IMR-90 (cell line): Measurements from ENCODE around the gene NUFIP2. TPM values are rescaled to one million over a fixed set of nuclear protein-coding genes. Genes with fewer than 3 reads are reported as not detected.

Experiments
- ATAC-seq: fragments of 200-7000 bp; cut with Tn5 transposase; 2 replicates; pipeline ENCODE4 v1.9.1; 2020; ENCODE audit warnings: low read depth, mild to moderate bottlenecking, moderate library complexity
- BruUV-seq: library from RNA; stranded (reverse); fragments of 400-500 nt; replicated peaks from 2 replicates; lab custom pipeline; 2021; lab: Mats Ljungman, UMichigan
- CTCF ChIA-PET: fragments of 300-600 bp; formaldehyde crosslinking; extraction: SDS; loops from one replicate; lab custom pipeline; 2021; ENCODE audit warnings: antibody characterized with exemption; lab: Yijun Ruan, JAX
- POLR2A ChIA-PET: fragments of 300-600 bp; sonication (Branson Sonifier 250); formaldehyde crosslinking; loops from one replicate; lab custom pipeline; 2022; ENCODE audit warnings: antibody characterized with exemption; ENCODE audit not compliant: unreplicated experiment; lab: Charles Lee
- DNase-seq: peaks from one replicate; pipeline ENCODE4 v3.0.0; 2013
- H2AFZ ChIP-seq: replicated peaks from 2 replicates; pipeline ENCODE3; 2013; ENCODE audit warnings: low read length, mild to moderate bottlenecking; ENCODE audit not compliant: poor library complexity
- H2AK5ac ChIP-seq: 2 replicates; pipeline ENCODE4 v1.6.1; 2013; ENCODE audit warnings: low read depth, low read length, inconsistent platforms
- H2AK9ac ChIP-seq: replicated peaks from 2 replicates; pipeline ENCODE3; 2013; ENCODE audit warnings: mild to moderate bottlenecking, low read depth, low read length, moderate library complexity; ENCODE audit not compliant: poor library complexity
- H2BK120ac ChIP-seq: 2 replicates; pipeline ENCODE4 v1.6.1; 2013; ENCODE audit warnings: low read depth, low read length, inconsistent platforms
- H2BK15ac ChIP-seq: 3 replicates; pipeline ENCODE4 v1.6.1; 2013; ENCODE audit warnings: low read depth, low read length, inconsistent platforms
- H2BK20ac ChIP-seq: 2 replicates; pipeline ENCODE4 v1.6.1; 2013; ENCODE audit warnings: low read depth, mild to moderate bottlenecking, inconsistent platforms, low read length, moderate library complexity
- H2BK5ac ChIP-seq: 2 replicates; pipeline ENCODE4 v1.6.1; 2013; ENCODE audit warnings: mild to moderate bottlenecking, low read depth, low read length, inconsistent platforms; ENCODE audit not compliant: poor library complexity, severe bottlenecking
- H3K14ac ChIP-seq: replicated peaks from 2 replicates; pipeline ENCODE4 v1.6.1; 2013; ENCODE audit warnings: low read depth, low read length, inconsistent platforms
- H3K18ac ChIP-seq: 2 replicates; pipeline ENCODE4 v1.6.1; 2013; ENCODE audit warnings: low read depth, low read length, control low read depth
- H3K23ac ChIP-seq: 2 replicates; pipeline ENCODE4 v1.6.1; 2013; ENCODE audit warnings: low read depth, low read length, inconsistent platforms
- H3K27ac ChIP-seq: 2 replicates; pipeline ENCODE4 v1.5.1; 2013; ENCODE audit warnings: mild to moderate bottlenecking, control low read depth, low read length; ENCODE audit not compliant: insufficient read depth
- H3K27me3 ChIP-seq: 2 replicates; pipeline ENCODE4 v1.6.1; 2013; ENCODE audit warnings: low read length; ENCODE audit not compliant: control insufficient read depth, insufficient read depth
- H3K36me3 ChIP-seq: 2 replicates; pipeline ENCODE4 v1.6.1; 2013; ENCODE audit warnings: low read length, mixed read lengths; ENCODE audit not compliant: control insufficient read depth, insufficient read depth
- H3K4ac ChIP-seq: 2 replicates; pipeline ENCODE4 v1.6.1; 2013; ENCODE audit warnings: low read depth, low read length, inconsistent platforms
- H3K4me1 ChIP-seq: 2 replicates; pipeline ENCODE4 v1.6.1; 2013; ENCODE audit warnings: low read length, mixed read lengths; ENCODE audit not compliant: control insufficient read depth, insufficient read depth
- H3K4me2 ChIP-seq: 2 replicates; pipeline ENCODE4 v1.6.1; 2013; ENCODE audit warnings: low read depth, mild to moderate bottlenecking, control low read depth, low read length, moderate library complexity
- H3K4me3 ChIP-seq: 2 replicates; pipeline ENCODE4 v1.5.1; 2013; ENCODE audit warnings: low read depth, mild to moderate bottlenecking, control low read depth, low read length, moderate library complexity; ENCODE audit not compliant: insufficient read depth
- H3K56ac ChIP-seq: 2 replicates; pipeline ENCODE4 v1.6.1; 2013; ENCODE audit warnings: low read length, inconsistent platforms; ENCODE audit not compliant: insufficient read depth; ENCODE audit errors: extremely low read depth
- H3K79me1 ChIP-seq, 2 experiments: 2 replicates each; pipeline ENCODE4 v1.6.1; 2013; ENCODE audit warnings: low read length in 2 of 2, inconsistent platforms in 1 of 2, low read depth in 1 of 2
- H3K9ac ChIP-seq: 2 replicates; pipeline ENCODE4 v1.6.1; 2013; ENCODE audit warnings: low read depth, low read length, control low read depth
- H3K9me1 ChIP-seq: 2 replicates; pipeline ENCODE4 v1.6.1; 2013; ENCODE audit warnings: low read length, inconsistent platforms; ENCODE audit not compliant: insufficient read depth
- H3K9me3 ChIP-seq: 2 replicates; pipeline ENCODE4 v1.6.1; 2013; ENCODE audit warnings: low read length; ENCODE audit not compliant: control insufficient read depth, insufficient read depth
- H4K20me1 ChIP-seq: 2 replicates; pipeline ENCODE4 v1.6.1; 2013; ENCODE audit warnings: low read length, inconsistent platforms; ENCODE audit not compliant: insufficient read depth
- H4K5ac ChIP-seq: 2 replicates; pipeline ENCODE4 v1.6.1; 2013; ENCODE audit warnings: mild to moderate bottlenecking, low read depth, low read length, control low read depth
- H4K8ac ChIP-seq, 2 experiments: 2 replicates each; pipeline ENCODE4 v1.6.1; 2013; ENCODE audit warnings: low read depth in 2 of 2, low read length in 2 of 2, control low read depth in 1 of 2, inconsistent platforms in 1 of 2
- H4K91ac ChIP-seq: 2 replicates; pipeline ENCODE4 v1.6.1; 2013; ENCODE audit warnings: low read depth, low read length, inconsistent platforms; ENCODE audit not compliant: insufficient read depth
- BHLHE40 ChIP-seq: fragments of 150-350 bp; IDR thresholded peaks from 2 replicates; pipeline ENCODE4 v1.6.1; 2016; ENCODE audit warnings: mild to moderate bottlenecking, low read depth, low read length
- CEBPB ChIP-seq: IDR thresholded peaks from 2 replicates; pipeline ENCODE4 v1.6.1; 2012; ENCODE audit warnings: low read depth, low read length, improper control_type of control experiment
- CHD1 ChIP-seq: IDR thresholded peaks from 2 replicates; pipeline ENCODE4 v1.6.1; 2012; ENCODE audit warnings: low read depth, low read length, improper control_type of control experiment
- FOS ChIP-seq: fragments of 150-350 bp; IDR thresholded peaks from 2 replicates; pipeline ENCODE4 v1.6.1; 2016; ENCODE audit warnings: low read depth, low read length
- MAFK ChIP-seq: IDR thresholded peaks from 2 replicates; pipeline ENCODE4 v1.6.1; 2012; ENCODE audit warnings: low read depth, low read length, improper control_type of control experiment
- MAZ ChIP-seq: IDR thresholded peaks from 2 replicates; pipeline ENCODE4 v1.6.1; 2012; ENCODE audit warnings: low read depth, mild to moderate bottlenecking, low read length, improper control_type of control experiment, moderate library complexity, borderline replicate concordance
- MXI1 ChIP-seq: IDR thresholded peaks from 2 replicates; pipeline ENCODE4 v1.6.1; 2012; ENCODE audit warnings: low read depth, mild to moderate bottlenecking, low read length, moderate library complexity, borderline replicate concordance
- NFE2L2 ChIP-seq: fragments of 150-350 bp; IDR thresholded peaks from 2 replicates; pipeline ENCODE4 v1.6.1; 2016; ENCODE audit warnings: low read depth, mild to moderate bottlenecking, low read length
- POLR2A ChIP-seq: IDR thresholded peaks from 2 replicates; pipeline ENCODE4 v1.6.1; 2012; ENCODE audit warnings: mild to moderate bottlenecking, low read depth, low read length
- RAD21 ChIP-seq: IDR thresholded peaks from 2 replicates; pipeline ENCODE4 v1.6.1; 2012; ENCODE audit warnings: low read length, improper control_type of control experiment
- RCOR1 ChIP-seq: IDR thresholded peaks from 2 replicates; pipeline ENCODE4 v1.6.1; 2012; ENCODE audit warnings: mild to moderate bottlenecking, low read length, improper control_type of control experiment; ENCODE audit not compliant: insufficient replicate concordance
- RFX5 ChIP-seq: IDR thresholded peaks from 2 replicates; pipeline ENCODE4 v1.8.0; 2012; ENCODE audit warnings: low read depth, mild to moderate bottlenecking, low read length, moderate library complexity
- SMC3 ChIP-seq: fragments of 150-350 bp; IDR thresholded peaks from 2 replicates; pipeline ENCODE4 v1.6.1; 2016; ENCODE audit warnings: low read depth, mild to moderate bottlenecking, antibody characterized with exemption, low read length, moderate library complexity
- WGBS, 2 experiments: methylation state at CpG; one replicate each; pipeline versions ENCODE4 v1.1.5 to v1.1.7; 2013; ENCODE audit warnings: missing lambda C conversion rate in 2 of 2; ENCODE audit not compliant: insufficient read length in 1 of 2; ENCODE audit errors: extremely low coverage in 2 of 2; 5-methylcytosine and 5-hydroxymethylcytosine counted together
- dilution Hi-C: fragments of 300-500 bp; cut with HindIII; formaldehyde crosslinking; loops from one replicate; pipeline ENCODE4 v1.14.3; 2018; ENCODE audit warnings: low sequenced_read_pairs; ENCODE audit not compliant: unreplicated experiment
- in situ Hi-C: fragments of 300-500 bp; cut with MboI; formaldehyde crosslinking; loops from 3 replicates; pipeline ENCODE4 v1.14.3; 2019; ENCODE audit warnings: low sequenced_read_pairs, inconsistent platforms, mixed read lengths
- intact Hi-C: fragments of 100-400 bp; cut with micrococcal nuclease; formaldehyde crosslinking; loops from 2 replicates; pipeline ENCODE4 v1.10.0; 2022
- polyA plus RNA-seq, 3 experiments: library from polyadenylated mRNA; depleted of rRNA; stranded (reverse); fragments of >200 nt; gene quantifications; 2 replicates each; pipeline ENCODE4 v1.2.3, GENCODE V29; 2012; ENCODE audit warnings: low replicate concordance in 1 of 3
- total RNA-seq: library from RNA; depleted of rRNA; stranded (reverse); fragments of >200 nt; gene quantifications from 2 replicates; pipeline ENCODE4 v1.2.3, GENCODE V29; 2012
- TF ChIP-seq, protein P1 (sequence below): conservative IDR thresholded peaks from 2 replicates; pipeline ENCODE4 v1.5.1; 2012; ENCODE audit warnings: mild to moderate bottlenecking, low read depth, low read length, improper control_type of control experiment
- TF ChIP-seq, protein P2 (sequence below): fragments of 150-350 bp; IDR thresholded peaks from 2 replicates; pipeline ENCODE4 v1.6.1; 2016; ENCODE audit warnings: low read depth, mild to moderate bottlenecking, low read length, moderate library complexity, borderline replicate concordance
- TF ChIP-seq, protein P3 (sequence below): fragments of 150-350 bp; IDR thresholded peaks from 2 replicates; pipeline ENCODE4 v1.6.1; 2017; ENCODE audit warnings: mild to moderate bottlenecking, antibody characterized with exemption, low read length, low read depth

The NUFIP2 gene
- total and polyA plus RNA-seq, 2 of the 4 experiments (the other 2 are of a cell fraction), result 8.9 to 25.6 TPM

DNA sequence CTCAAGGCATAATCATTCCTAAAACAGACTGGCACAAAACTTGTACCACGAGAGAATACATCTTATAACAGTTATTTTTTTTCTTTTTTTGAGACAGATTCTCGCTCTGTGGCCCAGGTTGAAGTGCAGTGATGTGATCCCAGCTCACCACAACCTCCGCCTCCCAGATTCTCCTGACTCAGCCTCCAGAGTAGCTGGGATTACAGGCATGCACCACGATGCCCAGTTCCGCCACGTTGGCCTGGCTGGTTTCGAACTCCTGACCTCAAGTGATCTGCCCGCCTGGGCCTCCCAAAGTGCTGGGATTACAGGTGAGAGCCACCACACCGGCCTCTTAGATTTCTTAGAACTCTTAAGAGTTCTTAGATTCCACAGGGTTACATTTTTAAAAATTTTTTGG lies 4.1 kb downstream of the NUFIP2 start:
- Histone ChIP-seq H2BK15ac (no peak overlapping the region), H3K18ac (no peak overlapping the region), H3K4me1 (peaks cover 9% of the 10 kb centered on the region), H3K9me3 (no peaks in the 10 kb centered on the region), H2BK20ac (no peak overlapping the region), H3K79me1 (peaks cover under 1 to 24% of the 10 kb centered on the region in 2 experiments; a peak in 2 of 4 replicates), H3K14ac (no peak overlapping the region), H3K4me3 (no peak overlapping the region), H2BK120ac (no peak overlapping the region), H3K36me3 (peaks cover 30% of the 10 kb centered on the region), H3K9ac (no peak overlapping the region), H4K20me1 (peaks cover 86% of the 10 kb centered on the region), H3K9me1 (peaks cover 7% of the 10 kb centered on the region), H2AK9ac (no peak overlapping the region), H3K4ac (no peak overlapping the region), H4K91ac (no peak overlapping the region), H3K23ac (no peak overlapping the region), H3K27me3 (no peaks in the 10 kb centered on the region), H2BK5ac (no peak overlapping the region), H3K56ac (no peak overlapping the region), H3K27ac (no peak overlapping the region), H2AFZ (no peak overlapping the region), H4K5ac (no peak overlapping the region), H4K8ac (no peak overlapping the region), H3K4me2 (no peak overlapping the region; the same call in 1 of the 2 replicates), H2AK5ac (no peak overlapping the region)
- intact Hi-C loops, result loop anchor here (5.0 kb wide), 1 partner anchor 67 kb away; no protein-coding TSS in a partner anchor
- no peak for ATAC-seq
- BruUV-seq, result no TSS peak
- WGBS, 2 experiments, result no CpG with 5 or more reads among the region's 9 CpGs
- no peak for TF ChIP-seq MXI1
- TF ChIP-seq, protein P1, sequence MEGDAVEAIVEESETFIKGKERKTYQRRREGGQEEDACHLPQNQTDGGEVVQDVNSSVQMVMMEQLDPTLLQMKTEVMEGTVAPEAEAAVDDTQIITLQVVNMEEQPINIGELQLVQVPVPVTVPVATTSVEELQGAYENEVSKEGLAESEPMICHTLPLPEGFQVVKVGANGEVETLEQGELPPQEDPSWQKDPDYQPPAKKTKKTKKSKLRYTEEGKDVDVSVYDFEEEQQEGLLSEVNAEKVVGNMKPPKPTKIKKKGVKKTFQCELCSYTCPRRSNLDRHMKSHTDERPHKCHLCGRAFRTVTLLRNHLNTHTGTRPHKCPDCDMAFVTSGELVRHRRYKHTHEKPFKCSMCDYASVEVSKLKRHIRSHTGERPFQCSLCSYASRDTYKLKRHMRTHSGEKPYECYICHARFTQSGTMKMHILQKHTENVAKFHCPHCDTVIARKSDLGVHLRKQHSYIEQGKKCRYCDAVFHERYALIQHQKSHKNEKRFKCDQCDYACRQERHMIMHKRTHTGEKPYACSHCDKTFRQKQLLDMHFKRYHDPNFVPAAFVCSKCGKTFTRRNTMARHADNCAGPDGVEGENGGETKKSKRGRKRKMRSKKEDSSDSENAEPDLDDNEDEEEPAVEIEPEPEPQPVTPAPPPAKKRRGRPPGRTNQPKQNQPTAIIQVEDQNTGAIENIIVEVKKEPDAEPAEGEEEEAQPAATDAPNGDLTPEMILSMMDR, result no peak
- no peak for TF ChIP-seq POLR2A
- TF ChIP-seq NFE2L2, result no peak
- no peak for TF ChIP-seq BHLHE40
- TF ChIP-seq RFX5, result no peak
- no peak for TF ChIP-seq CHD1
- no peak for TF ChIP-seq CEBPB
- TF ChIP-seq FOS, result no peak
- no peak for TF ChIP-seq RCOR1
- TF ChIP-seq, protein P2, sequence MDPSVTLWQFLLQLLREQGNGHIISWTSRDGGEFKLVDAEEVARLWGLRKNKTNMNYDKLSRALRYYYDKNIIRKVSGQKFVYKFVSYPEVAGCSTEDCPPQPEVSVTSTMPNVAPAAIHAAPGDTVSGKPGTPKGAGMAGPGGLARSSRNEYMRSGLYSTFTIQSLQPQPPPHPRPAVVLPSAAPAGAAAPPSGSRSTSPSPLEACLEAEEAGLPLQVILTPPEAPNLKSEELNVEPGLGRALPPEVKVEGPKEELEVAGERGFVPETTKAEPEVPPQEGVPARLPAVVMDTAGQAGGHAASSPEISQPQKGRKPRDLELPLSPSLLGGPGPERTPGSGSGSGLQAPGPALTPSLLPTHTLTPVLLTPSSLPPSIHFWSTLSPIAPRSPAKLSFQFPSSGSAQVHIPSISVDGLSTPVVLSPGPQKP, result no peak
- TF ChIP-seq MAZ, result no peak
- no peak for TF ChIP-seq RAD21
- TF ChIP-seq, protein P3, sequence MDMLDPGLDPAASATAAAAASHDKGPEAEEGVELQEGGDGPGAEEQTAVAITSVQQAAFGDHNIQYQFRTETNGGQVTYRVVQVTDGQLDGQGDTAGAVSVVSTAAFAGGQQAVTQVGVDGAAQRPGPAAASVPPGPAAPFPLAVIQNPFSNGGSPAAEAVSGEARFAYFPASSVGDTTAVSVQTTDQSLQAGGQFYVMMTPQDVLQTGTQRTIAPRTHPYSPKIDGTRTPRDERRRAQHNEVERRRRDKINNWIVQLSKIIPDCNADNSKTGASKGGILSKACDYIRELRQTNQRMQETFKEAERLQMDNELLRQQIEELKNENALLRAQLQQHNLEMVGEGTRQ, result no peak
- TF ChIP-seq MAFK, result no peak
- no peak for TF ChIP-seq SMC3
- ChIA-PET CTCF (interaction anchor here (0.9 to 1.6 kb wide), 2 partner anchors 16 to 144 kb away, joined by 4 to 7 read pairs; no protein-coding TSS in a partner anchor), POLR2A (no interaction called here)
- no peak for DNase-seq
- dilution Hi-C loops, result no loop called here
- in situ Hi-C loops, result loop anchor here (5.0 kb wide), 1 partner anchor 143 kb away; no protein-coding TSS in a partner anchor
